LNCaP clone FGC (cell line): ENCODE measurements around the gene ST7.

Experiments
- DNase-seq: peaks from one replicate; pipeline ENCODE4 v3.0.0-alpha.2; 2011; ENCODE audit warnings: low read depth
- H3K4me3 ChIP-seq: 2 replicates; pipeline ENCODE4 v1.5.1; 2011; ENCODE audit warnings: mild to moderate bottlenecking, low read depth, low read length, control low read depth
- CTCF ChIP-seq: IDR thresholded peaks from 2 replicates; pipeline ENCODE4 v1.5.1; 2012; ENCODE audit warnings: mild to moderate bottlenecking; ENCODE audit not compliant: control insufficient read depth, insufficient read depth; ENCODE audit errors: extremely low read depth

Gene ST7

GRCh38 chr7:117036053-117036669, 82.9 kb downstream of the ST7 start:
- no peak for TF ChIP-seq CTCF
- peak; percentile 84 for DNase-seq
- peak overlapping the region; percentile 16; the same call in 1 of the 2 replicates for H3K4me3 ChIP-seq

- DNase-seq: no peak
- TF ChIP-seq CTCF: no peak
- no peak overlapping the region for H3K4me3 ChIP-seq
Measured at GRCh38 chr7:117036836-117037235, 83.5 kb downstream of the ST7 start.

GRCh38 chr7:117038408-117038807, 85.1 kb downstream of the ST7 start:
- no peak for DNase-seq

GRCh38 chr7:117041007-117041406, 87.7 kb downstream of the ST7 start:
- TF ChIP-seq CTCF: no peak
- DNase-seq: no peak

More at GRCh38 chr7:117038408-117038807, 85.1 kb downstream of the ST7 start:
- no peak for TF ChIP-seq CTCF
- H3K4me3 ChIP-seq: no peak overlapping the region

GRCh38 chr7:117041822-117042221, 88.5 kb downstream of the ST7 start:
- TF ChIP-seq CTCF: no peak
- no peak for DNase-seq
- H3K4me3 ChIP-seq: no peak overlapping the region

More at GRCh38 chr7:117041007-117041406, 87.7 kb downstream of the ST7 start:
- no peak overlapping the region for H3K4me3 ChIP-seq

GRCh38 chr7:117043108-117043825, 90.0 kb downstream of the ST7 start:
- no peak overlapping the region for H3K4me3 ChIP-seq
- no peak for TF ChIP-seq CTCF
- no peak for DNase-seq

GRCh38 chr7:117044664-117045063, 91.4 kb downstream of the ST7 start:
- no peak overlapping the region for H3K4me3 ChIP-seq
- no peak for DNase-seq
- no peak for TF ChIP-seq CTCF
